SIG-M5 treated with dmso at 0.1 percent for 504 hours (cell line): ENCODE results near the gene C15orf62.
A peak's percentile ranks its signal among the peaks of the same experiment; 100 is the strongest.

Source experiments
- DNase-seq: peaks from one replicate; lab custom pipeline; 2025; ENCODE audit not compliant: unreplicated experiment; lab: John Stamatoyannopoulos, UW

C15orf62 gene

GRCh38 chr15:40769274-40770146 lies at the start of gene C15orf62:
Gene C15orf62 (plus strand): TSS chr15:40769980. CDS start chr15:40770496, 516 bp downstream.
- DNase-seq, result peak; percentile 26

GRCh38 chr15:40721701-40722100 lies 48.1 kb upstream of the C15orf62 start:
- no peak for DNase-seq

- DNase-seq, result no peak
These were observed 47.4 kb upstream of the C15orf62 start for GRCh38 chr15:40722354-40722753.

- DNase-seq, result no peak
These were observed 46.8 kb upstream of the C15orf62 start for GRCh38 chr15:40722934-40723333.

- no peak for DNase-seq
These were observed 45.9 kb upstream of the C15orf62 start for GRCh38 chr15:40723919-40724318.

- DNase-seq, result no peak
These were observed 38.7 kb upstream of the C15orf62 start for GRCh38 chr15:40731034-40731433.

- DNase-seq, result no peak
These were observed 33.2 kb upstream of the C15orf62 start for GRCh38 chr15:40736575-40736974.

- no peak for DNase-seq
These were observed 32.7 kb upstream of the C15orf62 start for GRCh38 chr15:40737048-40737447.

- DNase-seq, result no peak
These were observed 30.7 kb upstream of the C15orf62 start for GRCh38 chr15:40739047-40739446.

GRCh38 chr15:40739854-40740253 lies 29.9 kb upstream of the C15orf62 start:
- DNase-seq, result no peak

- DNase-seq, result no peak
These were observed 26.3 kb upstream of the C15orf62 start for GRCh38 chr15:40743485-40743901.

GRCh38 chr15:40743921-40744814 lies 25.6 kb upstream of the C15orf62 start:
- DNase-seq, result peak; percentile 16

- no peak for DNase-seq
These were observed 25.0 kb upstream of the C15orf62 start for GRCh38 chr15:40744815-40745152.

GRCh38 chr15:40746916-40747418 lies 22.8 kb upstream of the C15orf62 start:
- peak; percentile 58 for DNase-seq

- no peak for DNase-seq
These were observed 21.8 kb upstream of the C15orf62 start for GRCh38 chr15:40747685-40748631.

GRCh38 chr15:40749151-40749630 lies 20.6 kb upstream of the C15orf62 start:
- DNase-seq, result no peak

- DNase-seq, result no peak
These were observed 18.9 kb upstream of the C15orf62 start for GRCh38 chr15:40750885-40751284.

- no peak for DNase-seq
These were observed 18.0 kb upstream of the C15orf62 start for GRCh38 chr15:40751745-40752144.

GRCh38 chr15:40754574-40754882 lies 15.3 kb upstream of the C15orf62 start:
- DNase-seq, result no peak
